ENCODE measurements around the gene ALKBH6. TPM values are rescaled to one million over a fixed set of nuclear protein-coding genes. Genes with fewer than 3 reads are reported as not detected.
A peak's percentile ranks its signal among the peaks of the same experiment; 100 is the strongest.

ALKBH6 gene
- 17.1 and 37.1 TPM in 2 replicates for total RNA-seq (2014; rRNA removed; shearing (Covaris generic))

DNA sequence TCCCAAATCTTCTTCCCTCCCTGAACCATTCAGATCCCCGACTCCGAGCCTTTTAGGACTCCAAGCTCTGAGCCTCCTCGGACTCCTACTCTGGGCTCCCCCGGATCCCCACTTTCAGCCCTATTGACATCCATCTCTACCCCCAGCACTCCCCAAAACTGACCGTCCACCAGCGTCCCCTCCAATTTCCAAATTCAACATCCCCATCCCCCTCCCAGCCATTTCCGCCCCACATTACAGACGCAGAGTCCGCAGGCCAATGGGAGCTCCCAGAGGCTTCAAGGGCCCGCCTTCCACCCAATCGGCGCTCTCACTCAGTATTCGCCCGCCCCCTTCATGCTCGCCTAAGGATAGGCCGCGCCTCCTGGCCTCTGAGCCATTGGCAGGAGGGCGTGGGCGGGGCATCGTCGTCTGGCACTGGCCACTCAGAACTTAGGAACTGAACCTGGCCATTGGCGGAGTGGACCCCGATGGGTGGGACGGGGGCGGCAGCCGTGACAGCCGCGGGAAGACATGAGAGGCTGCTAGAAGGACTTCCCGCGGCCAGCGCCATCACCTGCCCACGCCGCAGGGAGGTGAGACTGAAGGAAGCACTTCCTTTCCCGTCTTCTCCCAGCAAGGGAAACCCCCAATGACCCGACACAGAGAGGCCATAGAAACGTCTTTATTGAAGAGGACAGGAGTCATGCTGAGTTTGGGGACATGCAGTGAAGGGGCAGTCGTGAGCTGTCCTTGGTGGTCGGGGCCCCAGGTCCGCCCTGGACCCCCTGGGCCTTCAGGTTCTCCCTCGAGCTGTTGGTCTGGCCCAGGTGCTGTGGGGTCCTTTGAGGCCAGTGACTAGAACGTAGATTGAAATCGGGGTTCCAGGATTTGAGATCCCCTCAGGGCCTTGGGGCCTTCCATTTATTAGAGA lies at the start of gene ALKBH6:
TSS of gene ALKBH6 (minus strand) at position 202 of the 913 bp plus-strand sequence. CDS start 816 bp downstream, outside the sequence.
- Histone ChIP-seq H3K27me3 (replicated peaks) (no peaks in the 10 kb centered on the region), H3K9me3 (replicated peaks) (no peaks in the 10 kb centered on the region), H3K4me3 (peak within 1 kb of the TSS; percentile 52), H3K27ac (peak within 1 kb of the TSS; percentile 46), H3K36me3 (peaks cover 15% of the 10 kb centered on the region), H3K4me1 (replicated peaks) (peaks cover 17% of the 10 kb centered on the region)
- DNase-seq (ENCODE audit: low read depth in 1 of 2, low spot score in 2 of 2): peak; percentile 97 to 99

DNA sequence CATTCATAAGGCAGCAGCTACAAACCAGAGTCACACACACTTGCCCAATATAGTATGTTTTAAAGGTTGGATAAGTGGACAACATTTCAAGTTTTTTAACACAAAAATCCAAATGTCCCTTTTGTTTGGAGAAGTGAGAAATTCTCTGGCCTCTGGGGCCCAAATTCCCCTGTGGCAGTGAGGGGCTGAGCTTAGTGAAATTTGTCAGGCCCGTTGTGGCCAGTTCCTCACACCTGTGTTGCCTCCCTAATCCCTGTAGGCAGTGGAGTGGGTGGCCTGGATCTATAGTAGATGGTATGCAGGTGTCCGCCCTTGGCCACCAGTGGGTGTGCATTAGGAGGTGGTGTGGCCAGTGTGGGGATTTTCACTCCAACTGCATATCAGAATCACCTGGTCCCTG lies 47.4 kb upstream of the ALKBH6 start:
- DNase-seq (ENCODE audit: low read depth in 1 of 2, low spot score in 2 of 2): no peak
- Histone ChIP-seq H3K27ac (no peak overlapping the region), H3K27me3 (replicated peaks) (no peaks in the 10 kb centered on the region), H3K36me3 (peaks cover 94% of the 10 kb centered on the region), H3K4me3 (no peak overlapping the region), H3K4me1 (replicated peaks) (peaks cover under 1% of the 10 kb centered on the region; the same call in 1 of the 2 replicates), H3K9me3 (replicated peaks) (no peaks in the 10 kb centered on the region)

- Histone ChIP-seq H3K4me1 (replicated peaks) (peaks cover 9% of the 10 kb centered on the region), H3K27me3 (replicated peaks) (no peaks in the 10 kb centered on the region), H3K4me3 (no peak overlapping the region), H3K36me3 (peaks cover 90% of the 10 kb centered on the region), H3K9me3 (replicated peaks) (no peaks in the 10 kb centered on the region), H3K27ac (no peak overlapping the region)
- no peak for DNase-seq (ENCODE audit: low read depth in 1 of 2, low spot score in 2 of 2)
Measured at GRCh38 chr19:36060430-36060829, 46.4 kb upstream of the ALKBH6 start.

DNA sequence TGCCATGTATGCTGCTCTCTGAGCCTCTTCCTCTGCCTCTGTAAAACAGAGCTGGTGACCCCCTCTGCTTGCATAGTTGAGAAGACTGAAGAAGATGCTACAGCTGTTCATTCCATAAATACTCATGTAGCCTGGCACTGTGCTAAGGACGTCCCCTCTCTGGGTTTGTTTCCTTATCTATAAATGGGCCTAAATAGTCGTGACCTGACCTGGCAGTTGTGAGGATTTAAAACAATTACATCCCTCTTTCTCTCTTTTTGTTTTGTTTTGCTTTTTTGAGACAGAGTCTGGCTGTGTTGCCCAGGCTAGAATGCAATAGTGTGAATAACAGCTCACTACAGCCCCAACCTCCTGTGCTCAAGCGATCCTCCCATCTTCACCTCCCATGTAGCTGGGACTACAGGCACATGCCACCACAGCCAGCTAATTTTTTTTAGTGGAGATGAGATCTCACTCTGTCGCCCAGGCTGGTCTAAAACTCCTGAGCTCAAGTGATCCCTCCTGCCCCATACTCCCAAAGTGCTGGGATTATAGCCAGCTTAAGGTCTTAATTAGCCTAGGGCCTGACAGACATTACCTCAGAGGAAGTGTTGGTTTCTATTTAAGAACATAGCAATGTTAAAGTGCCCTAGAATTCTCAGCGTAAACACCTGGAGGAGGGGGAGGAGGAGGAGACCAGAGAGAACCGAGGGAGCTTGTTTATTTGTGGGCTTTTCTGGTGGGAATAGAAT lies 45.3 kb upstream of the ALKBH6 start:
- H3K4me3 ChIP-seq: no peak overlapping the region
- no peaks in the 10 kb centered on the region for H3K9me3 ChIP-seq (replicated peaks)
- DNase-seq (ENCODE audit: low read depth in 1 of 2, low spot score in 2 of 2): no peak
- H3K27me3 ChIP-seq (replicated peaks): no peaks in the 10 kb centered on the region
- no peak overlapping the region for H3K27ac ChIP-seq
- peaks cover 9% of the 10 kb centered on the region for H3K4me1 ChIP-seq (replicated peaks)
- H3K36me3 ChIP-seq: peaks cover 79% of the 10 kb centered on the region

DNA sequence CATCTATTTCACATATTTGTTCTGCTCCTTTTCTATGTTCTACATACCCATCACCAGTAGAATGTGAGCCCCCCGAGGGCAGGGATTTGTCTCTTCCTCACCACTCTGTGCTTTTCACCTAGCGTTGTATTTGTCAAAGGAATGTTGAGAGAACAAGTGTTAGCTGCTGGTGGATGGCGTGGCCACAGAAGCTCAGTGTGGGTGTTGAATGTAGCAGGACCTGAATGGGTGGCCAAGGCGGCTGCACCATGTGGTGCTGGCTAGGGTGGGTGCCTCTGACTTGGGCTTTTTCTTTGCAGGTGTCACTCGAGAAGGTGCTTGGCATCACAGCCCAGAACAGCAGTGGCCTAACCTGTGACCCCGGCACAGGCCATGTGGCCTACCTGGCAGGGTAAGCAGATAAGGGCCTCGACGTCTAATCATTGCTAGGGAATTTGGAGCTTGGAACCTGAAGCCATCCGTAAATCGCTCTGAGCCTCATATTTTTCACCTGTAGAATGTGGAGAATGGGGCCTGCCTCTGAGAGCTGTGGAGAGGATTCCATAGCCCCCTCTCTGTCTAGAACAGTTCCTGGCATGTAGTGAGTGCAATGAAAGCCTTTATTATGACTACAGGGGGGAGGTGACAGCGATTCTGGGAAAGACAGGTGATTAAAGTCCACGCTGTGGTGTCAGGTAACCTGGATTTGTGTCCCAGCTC lies 44.6 kb upstream of the ALKBH6 start:
- Histone ChIP-seq H3K27me3 (replicated peaks) (no peaks in the 10 kb centered on the region), H3K9me3 (replicated peaks) (no peaks in the 10 kb centered on the region), H3K36me3 (peaks cover 72% of the 10 kb centered on the region), H3K4me1 (replicated peaks) (peaks cover 9% of the 10 kb centered on the region), H3K4me3 (no peak overlapping the region), H3K27ac (no peak overlapping the region)
- DNase-seq (ENCODE audit: low read depth in 1 of 2, low spot score in 2 of 2): no peak

- Histone ChIP-seq H3K9me3 (replicated peaks) (no peaks in the 10 kb centered on the region), H3K4me3 (peak within 1 kb of the TSS; percentile 68), H3K27ac (peak within 1 kb of the TSS; percentile 91), H3K27me3 (replicated peaks) (no peaks in the 10 kb centered on the region), H3K4me1 (replicated peaks) (peaks cover 9% of the 10 kb centered on the region), H3K36me3 (peaks cover 38% of the 10 kb centered on the region)
- DNase-seq (ENCODE audit: low read depth in 1 of 2, low spot score in 2 of 2): peak in 1 of 2 experiments; percentile 95
Measured at GRCh38 chr19:36054733-36055686, 41.0 kb upstream of the ALKBH6 start, which contains the start of gene WDR62. TSS of gene WDR62 (plus strand) at chr19:36054897. CDS start at chr19:36054972, 75 bp downstream.

GRCh38 chr19:36054119-36054732 lies 40.2 kb upstream of the ALKBH6 start, which contains the start of gene THAP8:
TSS of gene THAP8 (minus strand) at chr19:36054285. CDS start at chr19:36054217, 68 bp downstream.
- Histone ChIP-seq H3K4me3 (peak within 1 kb of the TSS; percentile 68), H3K9me3 (replicated peaks) (no peaks in the 10 kb centered on the region), H3K36me3 (peaks cover 30% of the 10 kb centered on the region), H3K27me3 (replicated peaks) (no peaks in the 10 kb centered on the region), H3K27ac (peak within 1 kb of the TSS; percentile 91), H3K4me1 (replicated peaks) (peaks cover 9% of the 10 kb centered on the region)
- peak; percentile 98 to 99 for DNase-seq (ENCODE audit: low read depth in 1 of 2, low spot score in 2 of 2)

- Histone ChIP-seq H3K27ac (no peak overlapping the region), H3K27me3 (replicated peaks) (no peaks in the 10 kb centered on the region), H3K36me3 (peaks cover 7% of the 10 kb centered on the region; the same call in 1 of the 2 replicates), H3K9me3 (replicated peaks) (no peaks in the 10 kb centered on the region), H3K4me1 (replicated peaks) (peaks cover 9% of the 10 kb centered on the region), H3K4me3 (no peak overlapping the region)
- no peak for DNase-seq (ENCODE audit: low read depth in 1 of 2, low spot score in 2 of 2)
Measured at GRCh38 chr19:36051637-36052036, 37.6 kb upstream of the ALKBH6 start.

- H3K4me1 ChIP-seq (replicated peaks): peaks cover 8% of the 10 kb centered on the region
- no peaks in the 10 kb centered on the region for H3K9me3 ChIP-seq (replicated peaks)
- peaks cover 4% of the 10 kb centered on the region; the same call in 1 of the 2 replicates for H3K36me3 ChIP-seq
- no peaks in the 10 kb centered on the region for H3K27me3 ChIP-seq (replicated peaks)
- no peak for DNase-seq (ENCODE audit: low read depth in 1 of 2, low spot score in 2 of 2)
- H3K4me3 ChIP-seq: no peak overlapping the region
- H3K27ac ChIP-seq: no peak overlapping the region
Measured at GRCh38 chr19:36051236-36051635, 37.2 kb upstream of the ALKBH6 start.

DNA sequence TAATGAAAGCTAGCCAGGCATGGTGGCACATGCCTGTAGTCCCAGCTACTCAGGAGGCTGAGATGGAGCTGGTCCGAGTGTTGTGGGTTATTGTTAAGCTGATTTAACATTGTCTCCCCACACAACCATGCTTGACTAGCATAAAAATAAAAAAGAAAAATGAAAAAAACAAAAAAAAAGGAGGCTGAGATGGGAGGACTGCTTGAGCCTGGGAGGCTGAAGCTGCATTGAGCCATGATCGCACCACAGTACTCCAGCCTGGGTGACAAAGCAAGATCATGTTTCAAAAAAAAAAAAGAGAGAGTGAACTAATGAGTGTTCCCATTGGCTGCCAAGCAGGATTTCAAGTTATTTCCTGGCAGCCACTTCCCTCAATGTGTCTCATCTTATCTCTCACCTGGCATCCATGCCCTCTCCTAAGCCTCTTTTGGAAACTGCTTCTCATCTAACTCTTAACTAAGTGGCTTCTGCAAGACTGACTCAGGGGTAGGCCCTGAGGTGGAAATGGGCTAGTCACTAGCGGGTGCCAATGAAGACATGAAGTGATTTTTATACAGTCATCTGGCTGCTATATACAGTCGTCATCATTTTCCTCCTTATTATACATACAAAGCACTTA lies 35.2 kb upstream of the ALKBH6 start:
- Histone ChIP-seq H3K4me1 (replicated peaks) (no peaks in the 10 kb centered on the region), H3K27ac (no peak overlapping the region), H3K27me3 (replicated peaks) (no peaks in the 10 kb centered on the region), H3K36me3 (no peaks in the 10 kb centered on the region), H3K9me3 (replicated peaks) (no peaks in the 10 kb centered on the region), H3K4me3 (no peak overlapping the region)
- DNase-seq (ENCODE audit: low read depth in 1 of 2, low spot score in 2 of 2): no peak

GRCh38 chr19:36047835-36048234 lies 33.8 kb upstream of the ALKBH6 start:
- Histone ChIP-seq H3K27me3 (replicated peaks) (no peaks in the 10 kb centered on the region), H3K36me3 (no peaks in the 10 kb centered on the region), H3K9me3 (replicated peaks) (no peaks in the 10 kb centered on the region), H3K27ac (no peak overlapping the region), H3K4me1 (replicated peaks) (no peaks in the 10 kb centered on the region), H3K4me3 (no peak overlapping the region)
- DNase-seq (ENCODE audit: low read depth in 1 of 2, low spot score in 2 of 2): no peak
